Spinal cord (tissue), 10 donors: ENCODE data around the gene USP47. TPM values are rescaled to one million over a fixed set of nuclear protein-coding genes. Genes with fewer than 3 reads are reported as not detected.

Experiments
- DNase-seq, 6 donors: peaks; one replicate each; pipeline versions ENCODE4 v3.0.0 to v3.0.0-alpha.2; 2013 to 2015; ENCODE audit warnings: low spot score in 6 of 6, low read depth in 4 of 6
- H3K27ac ChIP-seq: one replicate; pipeline ENCODE4 v1.5.1; 2013; ENCODE audit warnings: low read depth, low read length, control low read depth
- H3K27me3 ChIP-seq: one replicate; pipeline ENCODE4 v1.6.1; 2013; ENCODE audit warnings: low read length; ENCODE audit not compliant: control insufficient read depth, insufficient read depth
- H3K36me3 ChIP-seq: one replicate; pipeline ENCODE4 v1.6.1; 2013; ENCODE audit warnings: low read length; ENCODE audit not compliant: control insufficient read depth, insufficient read depth
- H3K4me1 ChIP-seq: one replicate; pipeline ENCODE4 v1.6.1; 2013; ENCODE audit warnings: low read length; ENCODE audit not compliant: control insufficient read depth, insufficient read depth
- H3K4me3 ChIP-seq: one replicate; pipeline ENCODE4 v1.5.1; 2013; ENCODE audit warnings: low read depth, low read length, control low read depth
- H3K9me3 ChIP-seq: one replicate; pipeline ENCODE4 v1.6.1; 2013; ENCODE audit warnings: low read length; ENCODE audit not compliant: control insufficient read depth, insufficient read depth
- WGBS: methylation state at CpG from one replicate; pipeline ENCODE4 v1.1.5; 2013; ENCODE audit warnings: missing lambda C conversion rate; ENCODE audit not compliant: insufficient coverage; 5-methylcytosine and 5-hydroxymethylcytosine counted together
- polyA plus RNA-seq, 2 donors: library from polyadenylated mRNA; unstranded; fragments of 120-200 nt; gene quantifications; one replicate each; pipeline ENCODE4 v1.2.1, GENCODE V29; 2013; ENCODE audit not compliant: insufficient read length in 2 of 2
- total RNA-seq, 2 donors: library from RNA; depleted of rRNA in 1 of 2; stranded (reverse); fragments of 120-200 nt in 1 of 2; fragments of >200 nt in 1 of 2; gene quantifications; one replicate each; pipeline versions ENCODE4 v1.2.3 to v1.2.4, GENCODE V29; 2013 to 2014
- donor health status: healthy.

The USP47 gene
- total and polyA plus RNA-seq, 4 donors = 74.2 to 119 (median 90.2) TPM

DNA sequence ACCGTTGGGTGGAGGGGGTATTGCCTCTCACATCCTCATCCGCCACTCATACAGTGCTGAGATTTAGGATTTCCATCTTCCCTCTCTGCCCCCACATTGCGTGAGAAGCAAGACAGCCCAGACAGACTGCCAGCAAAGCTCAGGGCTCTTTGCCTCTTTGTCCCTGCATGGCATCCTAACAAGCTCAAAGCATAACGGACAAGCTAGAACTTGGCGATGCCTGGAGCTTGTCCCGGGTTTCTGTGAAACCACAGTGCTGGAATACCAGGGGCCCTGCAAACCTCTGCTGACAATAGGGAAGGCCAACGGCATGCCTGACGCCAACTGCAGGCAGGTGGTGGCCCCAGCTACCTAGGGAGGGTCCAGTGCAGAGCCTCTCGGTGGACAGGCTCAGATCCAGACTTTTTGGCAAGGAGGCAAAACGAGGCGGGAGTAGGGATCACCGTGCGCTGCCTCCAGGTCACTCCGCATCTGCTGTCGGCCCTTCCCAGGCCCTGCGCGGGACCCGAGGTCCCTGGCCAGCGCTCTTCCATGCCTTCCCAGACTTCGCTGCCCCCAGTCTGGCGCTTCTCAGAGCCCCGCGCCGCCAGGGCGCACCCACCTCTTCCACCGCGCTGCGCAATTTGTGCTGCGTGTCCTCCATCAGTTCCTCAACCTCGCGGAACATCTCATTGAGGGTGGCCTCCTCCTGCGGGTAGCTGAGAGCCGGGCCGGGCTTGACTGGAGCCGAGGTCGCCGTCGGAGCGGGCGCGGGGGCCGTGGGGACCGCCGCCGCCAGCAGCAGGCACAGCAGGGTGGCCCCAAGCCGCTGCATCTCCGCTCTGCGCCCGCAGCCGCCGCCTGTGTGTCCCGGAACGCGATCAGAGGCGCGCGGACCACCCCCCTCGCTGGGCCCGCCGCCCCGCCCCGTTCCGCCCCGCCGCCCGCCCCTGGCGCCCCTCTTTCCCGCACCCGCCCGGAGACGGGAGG is 166.3 kb downstream of the USP47 start, which contains the start of gene DKK3:
DKK3 (minus strand) TSS at position 858 of the 969 bp plus-strand sequence; CDS start at position 814, 44 bp downstream.
- no peaks in the 10 kb centered on the region for H3K9me3 ChIP-seq
- H3K27ac ChIP-seq = peak within 1 kb of the TSS; percentile 64
- peak within 1 kb of the TSS; percentile 68 for H3K4me3 ChIP-seq
- peaks cover 34% of the 10 kb centered on the region for H3K4me1 ChIP-seq
- no peaks in the 10 kb centered on the region for H3K36me3 ChIP-seq
- peak in 3 of 6 donors; percentile 26 to 80 (median 72) for DNase-seq
- WGBS = 1% methylated on average over 54 of the region's 71 CpGs
- no peaks in the 10 kb centered on the region for H3K27me3 ChIP-seq

Other genes starting within 250 kb of the USP47 start
- gene GALNT18, start 220.0 kb upstream of the USP47 start, total RNA-seq = 10 to 100 TPM; 15.6 to 20.1 TPM
- gene GALNT18, start 220.0 kb upstream of the USP47 start, polyA plus RNA-seq = 1 to 10 TPM; 9.8 to 10.0 TPM
- 100 to 1,000 TPM; 202 to 383 TPM for gene DKK3, start 166.7 kb downstream of the USP47 start, total RNA-seq
- 100 to 1,000 TPM; 450 to 464 TPM for gene DKK3, start 166.7 kb downstream of the USP47 start, polyA plus RNA-seq